GM19023 (cell line): ENCODE results near the gene PCP4.

ENCODE experiments used
- ATAC-seq: cut with Tn5 transposase; IDR thresholded peaks from one replicate; pipeline ENCODE4 v1.9.1; 2021; ENCODE audit warnings: mild to moderate bottlenecking, moderate library complexity; ENCODE audit not compliant: unreplicated experiment

PCP4 gene

GRCh38 chr21:39915881-39916280 is 48.6 kb downstream of the PCP4 start:
- ATAC-seq, result no peak

- ATAC-seq, result no peak
Observed at GRCh38 chr21:39918558-39918957, 51.3 kb downstream of the PCP4 start.

- no peak for ATAC-seq
Observed at GRCh38 chr21:39923476-39923875, 56.2 kb downstream of the PCP4 start.

DNA sequence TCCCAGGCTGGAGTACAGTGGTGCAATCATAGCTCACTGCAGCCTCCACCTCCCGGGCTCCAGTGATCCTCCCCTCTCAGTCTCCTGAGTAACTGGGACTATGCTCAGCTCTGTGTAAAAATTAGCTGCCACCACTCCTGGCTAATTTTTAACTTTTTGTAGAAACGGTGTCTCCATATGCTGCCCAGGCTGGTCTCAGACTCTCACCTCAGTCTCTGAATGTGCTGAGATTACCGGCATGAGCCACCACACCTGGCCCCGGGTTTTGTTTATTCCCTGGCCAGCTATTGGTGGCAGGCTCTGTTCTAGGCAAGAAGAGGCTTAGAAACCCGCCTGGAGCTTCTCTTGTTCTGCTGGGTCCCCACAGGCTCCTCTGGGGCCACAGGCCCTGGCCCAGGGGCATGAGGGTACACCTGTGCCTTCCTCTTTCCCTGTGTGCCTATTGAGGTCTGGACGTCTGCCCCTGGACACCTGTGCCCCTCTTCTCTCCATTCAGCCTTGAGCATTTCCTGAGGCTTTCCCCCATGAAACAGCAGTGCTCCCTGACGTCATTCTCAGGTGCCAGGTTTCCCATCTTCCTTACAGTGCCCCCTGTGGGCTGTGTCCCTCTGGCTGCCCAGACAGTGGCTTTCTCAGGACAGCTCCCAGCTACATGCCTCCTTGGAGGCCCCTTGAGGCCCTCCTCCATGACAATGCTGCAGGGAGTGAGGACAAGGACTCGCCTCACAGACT is 57.5 kb downstream of the PCP4 start:
- no peak for ATAC-seq

GRCh38 chr21:39927304-39927886 is 60.2 kb downstream of the PCP4 start:
- no peak for ATAC-seq

DNA sequence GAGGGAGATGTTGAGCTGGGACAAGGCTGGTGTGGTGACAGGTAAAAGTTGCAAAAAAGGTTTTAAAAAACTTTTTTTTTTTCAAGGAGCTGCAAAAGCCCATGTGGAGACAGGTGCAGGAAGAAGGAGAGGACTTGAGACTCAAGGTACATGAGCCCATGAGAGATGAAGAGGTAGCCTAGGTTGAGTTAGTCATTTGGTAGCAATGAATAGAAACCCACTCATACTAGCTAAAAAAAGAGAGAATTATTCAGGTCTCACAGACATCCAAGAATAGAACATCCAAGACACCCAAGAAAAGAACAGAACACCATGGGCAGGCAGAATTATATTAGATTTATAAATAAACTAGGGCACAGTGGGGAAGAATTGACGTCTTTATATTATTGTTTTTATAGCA is 65.1 kb downstream of the PCP4 start:
- ATAC-seq, result no peak

DNA sequence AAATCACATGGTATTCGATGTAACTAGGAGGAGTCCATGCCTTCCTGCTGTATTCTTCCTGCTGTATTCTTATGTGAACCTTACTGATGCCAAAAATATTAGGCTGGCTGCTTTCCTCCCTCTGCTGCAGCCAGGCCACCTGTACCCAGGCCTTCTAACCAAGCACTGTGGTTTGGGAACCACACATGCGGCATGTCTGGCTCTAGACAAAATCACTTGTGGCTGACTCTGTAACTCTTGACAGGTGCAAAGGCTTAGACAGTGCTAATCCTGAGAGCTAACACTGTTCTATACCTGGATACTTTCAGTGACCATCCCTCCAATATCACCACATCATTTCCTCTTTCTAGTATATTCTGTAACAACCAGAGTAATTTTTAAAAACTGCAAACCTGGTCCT is 67.7 kb downstream of the PCP4 start:
- no peak for ATAC-seq

- ATAC-seq, result no peak
Observed at GRCh38 chr21:39935716-39936115, 68.5 kb downstream of the PCP4 start.

- ATAC-seq, result no peak
Observed at GRCh38 chr21:39938086-39938625, 70.9 kb downstream of the PCP4 start.

GRCh38 chr21:39946199-39946598 is 79.0 kb downstream of the PCP4 start:
- no peak for ATAC-seq

DNA sequence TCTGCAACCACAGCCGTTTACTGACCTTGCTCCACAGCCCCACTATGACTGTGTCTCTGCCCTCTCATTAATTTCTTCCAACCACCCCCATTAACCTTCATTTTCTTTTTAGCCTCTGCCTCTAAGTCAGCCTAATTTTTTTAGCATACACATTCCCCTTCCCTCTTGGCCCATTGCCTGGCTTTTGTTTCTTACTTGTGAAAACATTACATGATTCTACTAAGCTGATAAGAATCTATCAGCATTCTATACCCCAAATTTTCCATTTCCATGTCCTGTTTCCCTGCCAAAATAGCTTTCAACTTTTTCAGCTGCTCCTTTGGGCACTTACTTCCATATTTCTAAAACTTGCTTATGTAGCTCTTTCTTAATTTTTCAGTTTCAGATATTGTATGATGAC is 79.8 kb downstream of the PCP4 start:
- ATAC-seq, result no peak

GRCh38 chr21:39951183-39952101 is 84.2 kb downstream of the PCP4 start:
- no peak for ATAC-seq

DNA sequence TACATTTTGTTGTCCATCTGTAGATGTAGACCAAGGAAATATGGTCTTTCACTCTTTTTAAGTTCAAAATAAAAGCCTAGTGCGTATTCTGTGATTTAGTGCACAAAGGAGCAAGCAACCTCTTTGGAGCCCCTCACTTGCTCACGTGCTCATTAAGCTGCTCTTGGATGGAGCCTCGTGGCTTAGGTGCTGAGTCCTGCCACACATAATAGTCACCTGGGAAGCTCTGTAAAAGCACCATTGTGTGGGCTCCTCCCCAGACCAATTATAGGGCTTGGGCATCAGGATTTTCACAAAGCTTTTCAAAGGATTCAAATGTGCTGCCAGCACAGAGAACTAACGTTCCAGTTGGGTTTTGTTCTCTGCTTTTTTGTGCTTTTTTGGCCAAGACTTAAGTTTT is 85.0 kb downstream of the PCP4 start:
- ATAC-seq, result no peak

DNA sequence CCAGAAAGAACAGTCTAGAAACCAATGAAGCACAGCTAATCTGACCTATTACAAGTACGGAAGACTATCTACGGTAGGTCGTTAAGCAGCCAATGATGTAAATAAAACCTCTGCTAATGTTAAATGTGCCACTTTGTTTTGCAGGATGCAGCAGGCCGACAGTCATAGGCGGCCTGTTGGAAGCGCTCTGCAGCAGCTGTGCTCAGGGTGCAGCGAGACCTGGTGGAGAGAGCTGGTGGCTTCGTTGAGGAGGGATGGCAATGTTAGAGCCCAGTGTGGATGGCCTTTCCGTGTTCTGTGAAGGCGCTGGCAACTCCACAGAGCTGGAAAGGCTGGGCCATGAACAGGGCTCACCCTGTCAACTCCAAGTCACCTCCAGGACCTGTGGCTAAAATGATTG is 87.3 kb downstream of the PCP4 start:
- no peak for ATAC-seq

DNA sequence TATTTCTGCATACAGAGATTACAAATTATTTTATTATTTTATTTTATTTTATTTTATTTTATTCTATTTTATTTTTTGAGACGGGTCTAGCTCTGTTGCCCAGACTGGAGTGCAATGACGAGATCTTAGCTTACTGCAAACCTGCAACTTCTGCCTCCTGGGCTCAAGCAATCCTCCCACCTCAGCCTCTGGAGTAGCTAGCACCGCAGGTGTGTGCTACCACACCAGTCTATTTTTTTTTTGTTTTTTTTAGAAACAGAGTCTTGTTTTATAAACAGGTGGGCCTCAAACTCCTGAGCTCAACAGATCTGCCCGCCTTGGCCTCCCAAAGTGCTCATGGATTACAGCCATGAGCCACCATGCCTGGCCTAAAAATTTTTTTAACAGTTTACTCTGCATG is 88.1 kb downstream of the PCP4 start:
- no peak for ATAC-seq

- ATAC-seq, result no peak
Observed at GRCh38 chr21:39956586-39956985, 89.3 kb downstream of the PCP4 start.

DNA sequence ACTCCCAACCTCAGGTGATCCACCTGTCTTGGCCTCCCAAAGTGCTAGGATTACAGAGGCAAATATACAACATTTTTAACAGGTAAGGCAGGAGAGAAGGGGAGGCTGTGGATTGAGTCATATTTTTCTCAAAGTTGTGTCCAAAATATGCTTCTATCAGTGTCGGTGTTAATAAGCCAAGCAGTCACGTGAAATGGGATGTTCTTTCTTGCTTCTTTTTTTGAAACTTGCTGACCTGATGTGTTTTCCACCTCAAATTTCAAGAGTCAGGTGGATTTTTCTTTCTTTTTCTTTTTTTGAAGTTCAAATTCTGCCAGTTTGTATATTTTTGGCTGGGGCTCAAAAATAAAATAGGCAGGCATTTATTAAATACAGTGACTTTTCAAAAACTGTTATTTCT is 91.5 kb downstream of the PCP4 start:
- no peak for ATAC-seq

- no peak for ATAC-seq
Observed at GRCh38 chr21:39961251-39961650, 94.0 kb downstream of the PCP4 start.

- ATAC-seq, result no peak
Observed at GRCh38 chr21:39965026-39965425, 97.8 kb downstream of the PCP4 start.

- no peak for ATAC-seq
Observed at GRCh38 chr21:39966786-39967185, 99.5 kb downstream of the PCP4 start.

DNA sequence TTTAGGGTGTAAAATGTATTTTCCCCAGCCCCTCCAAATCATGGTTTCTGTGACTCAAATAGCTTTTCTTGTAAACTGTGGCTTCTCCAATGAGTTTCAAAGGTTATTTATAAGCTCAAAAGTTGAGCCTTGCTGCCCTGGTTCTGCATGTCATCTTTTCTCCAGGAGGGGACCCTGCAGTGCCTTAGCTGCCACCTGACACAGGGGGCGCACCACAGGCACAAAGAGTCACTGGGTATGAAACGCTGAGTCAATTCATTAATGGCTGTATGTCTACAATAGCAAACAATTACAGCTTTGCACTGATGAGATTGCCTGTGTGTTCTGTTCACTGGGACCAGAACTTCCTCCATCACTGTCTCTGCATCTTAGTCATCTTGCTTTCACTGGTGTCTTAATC is 100.8 kb downstream of the PCP4 start:
- ATAC-seq, result no peak
